ENCODE data around the gene VPS18.

Gene VPS18

GRCh38 chr15:40942337-40942854 is 48.1 kb downstream of the VPS18 start:
- Histone ChIP-seq H2BK15ac (ENCODE audit: low read depth, poor library complexity, severe bottlenecking) (peak overlapping the region; percentile 97), H3K23ac (ENCODE audit: low read length in 2 of 2) (peak overlapping the region in 1 of 2 experiments; percentile 78), H2BK12ac (ENCODE audit: low read length in 2 of 2) (peak overlapping the region; percentile 75 to 80), H4K8ac (ENCODE audit: low read length) (peak overlapping the region; percentile 67), H3K4me3 (ENCODE audit: insufficient read depth in 1 of 2, low read depth in 1 of 2, low read length in 2 of 2) (peak overlapping the region; percentile 59 to 77), H3K4me2 (ENCODE audit: low read length, poor library complexity, severe bottlenecking) (peak overlapping the region; percentile 80), H2BK5ac (ENCODE audit: low read depth, low read length, poor library complexity, severe bottlenecking) (no peak overlapping the region), H3K79me1 (replicated peaks; ENCODE audit: low read length, poor library complexity, severe bottlenecking) (no peaks in the 10 kb centered on the region), H2AFZ (ENCODE audit: low read depth, low read length) (peak overlapping the region; percentile 86), H3K4ac (ENCODE audit: low read depth in 1 of 2, low read length in 2 of 2) (peak overlapping the region; percentile 89 to 93), H3K27ac (ENCODE audit: low read length, poor library complexity, severe bottlenecking) (no peak overlapping the region), H3K9me3 (ENCODE audit: control insufficient read depth, low read length) (no peaks in the 10 kb centered on the region), H3K4me1 (ENCODE audit: control insufficient read depth, insufficient read depth, low read depth, low read length) (peaks cover 26% of the 10 kb centered on the region), H3K9ac (ENCODE audit: low read length) (peak overlapping the region; percentile 85), H4K91ac (ENCODE audit: low read length) (peak overlapping the region; percentile 60), H2BK120ac (ENCODE audit: low read depth, low read length) (peak overlapping the region; percentile 85), H3K14ac (ENCODE audit: low read length in 2 of 2) (peak overlapping the region in 1 of 2 experiments; percentile 88), H3K18ac (ENCODE audit: low read depth in 1 of 2, low read length in 2 of 2) (peak overlapping the region; percentile 94 to 96), H2AK5ac (ENCODE audit: low read length, severe bottlenecking) (no peak overlapping the region), H3K27me3 (ENCODE audit: control insufficient read depth in 1 of 2, insufficient read depth in 1 of 2, low read length in 2 of 2) (peaks cover 3 to 8% of the 10 kb centered on the region in 2 experiments), H3K36me3 (ENCODE audit: control insufficient read depth in 1 of 2, insufficient read depth in 2 of 2, low read depth in 1 of 2, low read length in 2 of 2) (no peaks in the 10 kb centered on the region)
- DNase-seq = peak; percentile 54
- 56% methylated on average over 15 of the region's 15 CpGs for WGBS

DNA sequence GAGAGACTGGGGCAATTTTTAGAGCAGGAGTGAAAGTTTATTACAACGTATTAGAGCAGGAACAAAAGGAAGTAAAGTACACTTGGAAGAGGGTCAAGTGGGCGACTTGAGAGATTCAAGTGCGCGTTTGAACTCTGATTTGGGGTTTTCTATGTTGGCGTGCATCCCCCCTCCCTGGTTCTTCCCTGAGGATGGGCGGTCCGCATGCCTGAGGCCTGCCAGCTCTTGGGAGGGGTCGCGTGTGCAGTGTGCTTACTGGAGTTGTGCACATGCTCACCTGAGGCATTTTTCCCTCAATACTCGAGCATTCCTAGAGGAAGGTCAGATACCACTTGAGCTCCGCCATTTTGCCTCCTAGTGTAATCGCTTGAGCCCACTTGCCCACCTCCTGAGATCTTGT is 48.6 kb downstream of the VPS18 start:
- Histone ChIP-seq H2BK120ac (ENCODE audit: low read depth, low read length) (no peak overlapping the region), H3K27me3 (ENCODE audit: control insufficient read depth in 1 of 2, insufficient read depth in 1 of 2, low read length in 2 of 2) (peaks cover 3 to 8% of the 10 kb centered on the region in 2 experiments), H3K79me1 (replicated peaks; ENCODE audit: low read length, poor library complexity, severe bottlenecking) (no peaks in the 10 kb centered on the region), H2BK12ac (ENCODE audit: low read length in 2 of 2) (peak overlapping the region in 1 of 2 experiments; percentile 0), H3K9me3 (ENCODE audit: control insufficient read depth, low read length) (no peaks in the 10 kb centered on the region), H3K27ac (ENCODE audit: low read length, poor library complexity, severe bottlenecking) (no peak overlapping the region), H3K23ac (ENCODE audit: low read length in 2 of 2) (no peak overlapping the region), H2AK5ac (ENCODE audit: low read length, severe bottlenecking) (no peak overlapping the region), H4K8ac (ENCODE audit: low read length) (peak overlapping the region; percentile 19), H3K14ac (ENCODE audit: low read length in 2 of 2) (no peak overlapping the region), H2BK5ac (ENCODE audit: low read depth, low read length, poor library complexity, severe bottlenecking) (no peak overlapping the region), H3K4ac (ENCODE audit: low read depth in 1 of 2, low read length in 2 of 2) (no peak overlapping the region), H3K18ac (ENCODE audit: low read depth in 1 of 2, low read length in 2 of 2) (peak overlapping the region in 1 of 2 experiments; percentile 94), H3K9ac (ENCODE audit: low read length) (no peak overlapping the region), H3K4me2 (ENCODE audit: low read length, poor library complexity, severe bottlenecking) (no peak overlapping the region), H4K91ac (ENCODE audit: low read length) (no peak overlapping the region), H3K4me1 (ENCODE audit: control insufficient read depth, insufficient read depth, low read depth, low read length) (peaks cover 23% of the 10 kb centered on the region), H2BK15ac (ENCODE audit: low read depth, poor library complexity, severe bottlenecking) (peak overlapping the region; percentile 49), H3K36me3 (ENCODE audit: control insufficient read depth in 1 of 2, insufficient read depth in 2 of 2, low read depth in 1 of 2, low read length in 2 of 2) (no peaks in the 10 kb centered on the region), H2AFZ (ENCODE audit: low read depth, low read length) (no peak overlapping the region), H3K4me3 (ENCODE audit: insufficient read depth in 1 of 2, low read depth in 1 of 2, low read length in 2 of 2) (peak overlapping the region in 1 of 2 experiments; percentile 77)
- no peak for DNase-seq
- 97% methylated on average over 12 of the region's 12 CpGs for WGBS

- no peaks in the 10 kb centered on the region for H3K79me1 ChIP-seq (replicated peaks; ENCODE audit: low read length, poor library complexity, severe bottlenecking)
- no peak overlapping the region for H3K27ac ChIP-seq (ENCODE audit: low read length, poor library complexity, severe bottlenecking)
- H3K9me3 ChIP-seq (ENCODE audit: control insufficient read depth, low read length) = no peaks in the 10 kb centered on the region
- H2BK5ac ChIP-seq (ENCODE audit: low read depth, low read length, poor library complexity, severe bottlenecking) = no peak overlapping the region
- no peak overlapping the region for H3K23ac ChIP-seq (ENCODE audit: low read length in 2 of 2)
- no peak overlapping the region for H3K4me3 ChIP-seq (ENCODE audit: insufficient read depth in 1 of 2, low read depth in 1 of 2, low read length in 2 of 2)
- 96% methylated on average over 8 of the region's 9 CpGs for WGBS
- no peak overlapping the region for H3K14ac ChIP-seq (ENCODE audit: low read length in 2 of 2)
- H4K8ac ChIP-seq (ENCODE audit: low read length) = no peak overlapping the region
- no peak overlapping the region for H3K18ac ChIP-seq (ENCODE audit: low read depth in 1 of 2, low read length in 2 of 2)
- H3K4ac ChIP-seq (ENCODE audit: low read depth in 1 of 2, low read length in 2 of 2) = no peak overlapping the region
- H3K9ac ChIP-seq (ENCODE audit: low read length) = no peak overlapping the region
- DNase-seq = no peak
- H2AFZ ChIP-seq (ENCODE audit: low read depth, low read length) = no peak overlapping the region
- H3K36me3 ChIP-seq (ENCODE audit: control insufficient read depth in 1 of 2, insufficient read depth in 2 of 2, low read depth in 1 of 2, low read length in 2 of 2) = no peaks in the 10 kb centered on the region
- H3K4me2 ChIP-seq (ENCODE audit: low read length, poor library complexity, severe bottlenecking) = no peak overlapping the region
- H3K4me1 ChIP-seq (ENCODE audit: control insufficient read depth, insufficient read depth, low read depth, low read length) = peaks cover 23% of the 10 kb centered on the region
- peaks cover 3 to 10% of the 10 kb centered on the region in 2 experiments for H3K27me3 ChIP-seq (ENCODE audit: control insufficient read depth in 1 of 2, insufficient read depth in 1 of 2, low read length in 2 of 2)
- H2BK15ac ChIP-seq (ENCODE audit: low read depth, poor library complexity, severe bottlenecking) = peak overlapping the region; percentile 71
- no peak overlapping the region for H2BK120ac ChIP-seq (ENCODE audit: low read depth, low read length)
- no peak overlapping the region for H2AK5ac ChIP-seq (ENCODE audit: low read length, severe bottlenecking)
- H4K91ac ChIP-seq (ENCODE audit: low read length) = peak overlapping the region; percentile 5
- H2BK12ac ChIP-seq (ENCODE audit: low read length in 2 of 2) = peak overlapping the region; percentile 18 to 22
Measured at GRCh38 chr15:40943764-40944365, 49.6 kb downstream of the VPS18 start.

- no peak overlapping the region for H3K4me3 ChIP-seq (ENCODE audit: insufficient read depth in 1 of 2, low read depth in 1 of 2, low read length in 2 of 2)
- no peak overlapping the region for H3K23ac ChIP-seq (ENCODE audit: low read length in 2 of 2)
- no peak overlapping the region for H2AFZ ChIP-seq (ENCODE audit: low read depth, low read length)
- no peak overlapping the region for H3K14ac ChIP-seq (ENCODE audit: low read length in 2 of 2)
- no peaks in the 10 kb centered on the region for H3K9me3 ChIP-seq (ENCODE audit: control insufficient read depth, low read length)
- no peak overlapping the region for H2AK5ac ChIP-seq (ENCODE audit: low read length, severe bottlenecking)
- H3K27me3 ChIP-seq (ENCODE audit: control insufficient read depth in 1 of 2, insufficient read depth in 1 of 2, low read length in 2 of 2) = peaks cover 9 to 18% of the 10 kb centered on the region in 2 experiments
- no peak overlapping the region for H3K4me2 ChIP-seq (ENCODE audit: low read length, poor library complexity, severe bottlenecking)
- H4K91ac ChIP-seq (ENCODE audit: low read length) = no peak overlapping the region
- no peak overlapping the region for H2BK12ac ChIP-seq (ENCODE audit: low read length in 2 of 2)
- H4K8ac ChIP-seq (ENCODE audit: low read length) = no peak overlapping the region
- H3K18ac ChIP-seq (ENCODE audit: low read depth in 1 of 2, low read length in 2 of 2) = no peak overlapping the region
- no peak overlapping the region for H2BK120ac ChIP-seq (ENCODE audit: low read depth, low read length)
- H3K27ac ChIP-seq (ENCODE audit: low read length, poor library complexity, severe bottlenecking) = no peak overlapping the region
- no peak overlapping the region for H2BK5ac ChIP-seq (ENCODE audit: low read depth, low read length, poor library complexity, severe bottlenecking)
- WGBS = 89% methylated on average over 7 of the region's 11 CpGs
- H2BK15ac ChIP-seq (ENCODE audit: low read depth, poor library complexity, severe bottlenecking) = no peak overlapping the region
- peaks cover 23% of the 10 kb centered on the region for H3K4me1 ChIP-seq (ENCODE audit: control insufficient read depth, insufficient read depth, low read depth, low read length)
- no peak for DNase-seq
- no peaks in the 10 kb centered on the region for H3K36me3 ChIP-seq (ENCODE audit: control insufficient read depth in 1 of 2, insufficient read depth in 2 of 2, low read depth in 1 of 2, low read length in 2 of 2)
- H3K9ac ChIP-seq (ENCODE audit: low read length) = no peak overlapping the region
- H3K79me1 ChIP-seq (replicated peaks; ENCODE audit: low read length, poor library complexity, severe bottlenecking) = no peaks in the 10 kb centered on the region
- peak overlapping the region in 1 of 2 experiments; percentile 5 for H3K4ac ChIP-seq (ENCODE audit: low read depth in 1 of 2, low read length in 2 of 2)
Measured at GRCh38 chr15:40944510-40945296, 50.5 kb downstream of the VPS18 start.

All from mesenchymal stem cell (in vitro differentiated cells and primary cell).